RPMI8226 (cell line): ENCODE results near the gene PRR11.
"Not testable (repeated sequence)": the region's sequence is repeated elsewhere in the genome, so short reads cannot be mapped to it uniquely, and the experiment has no call there.

ENCODE experiments used
- DNase-seq: peaks from one replicate; pipeline ENCODE4 v3.0.0-alpha.2; 2015

The PRR11 gene

GRCh38 chr17:59220328-59221158, 65.0 kb downstream of the PRR11 start, which contains the start of gene GDPD1:
Gene GDPD1, plus strand, starts transcription at chr17:59220511. Its CDS starts 99 bp downstream, at chr17:59220610.
- peak; percentile 98 for DNase-seq

- no peak for DNase-seq
These were observed 65.8 kb downstream of the PRR11 start for GRCh38 chr17:59221159-59221847.

- DNase-seq, result no peak
These were observed 68.3 kb downstream of the PRR11 start for GRCh38 chr17:59223813-59224212.

GRCh38 chr17:59228588-59228987, 73.0 kb downstream of the PRR11 start:
- not testable (repeated sequence) for DNase-seq

GRCh38 chr17:59230764-59231163, 75.2 kb downstream of the PRR11 start:
- DNase-seq, result peak; percentile 44

- DNase-seq, result no peak
These were observed 79.1 kb downstream of the PRR11 start for GRCh38 chr17:59234631-59235030.

- DNase-seq, result no peak
These were observed 83.4 kb downstream of the PRR11 start for GRCh38 chr17:59238906-59239305.

GRCh38 chr17:59244081-59244480, 88.5 kb downstream of the PRR11 start:
- no peak for DNase-seq
